K562 (cell line): ENCODE measurements around the gene SULT1B1.

ENCODE experiments used
- C11orf30 ChIP-seq: fragments of 450-650 bp; IDR thresholded peaks from 2 replicates; pipeline ENCODE4 v1.6.1; 2016; ENCODE audit warnings: low read depth, mild to moderate bottlenecking
- CBX1 ChIP-seq: sonication (generic); IDR thresholded peaks from 2 replicates; pipeline ENCODE4 v1.6.1; 2016; ENCODE audit warnings: antibody characterized with exemption, low read depth, mild to moderate bottlenecking
- ELF4 ChIP-seq: fragments of 450-650 bp; formaldehyde crosslinking; IDR thresholded peaks from 2 replicates; pipeline ENCODE4 v1.4.0; 2022; ENCODE audit warnings: missing genetic modification characterization
- MAZ ChIP-seq, 2 experiments: fragments of 450-650 bp in 1 of 2; sonication (generic) in 1 of 2; formaldehyde crosslinking; IDR thresholded peaks in 1 of 2; conservative IDR thresholded peaks in 1 of 2; 2 replicates each; pipeline versions ENCODE4 v1.4.0 to v1.5.0; 2020; ENCODE audit warnings: mild to moderate bottlenecking in 1 of 2, missing genetic modification reagents in 1 of 2
- PKNOX1 ChIP-seq: fragments of 450-650 bp; IDR thresholded peaks from 2 replicates; pipeline ENCODE4 v1.6.1; 2016
- POLR2A ChIP-seq: fragments of 450-650 bp; conservative IDR thresholded peaks from 2 replicates; pipeline ENCODE4 v1.6.1; 2016
- RBBP5 ChIP-seq: fragments of 200-600 bp; sonication (generic); IDR thresholded peaks from 2 replicates; pipeline ENCODE4 v1.6.1; 2012; ENCODE audit warnings: borderline replicate concordance, mild to moderate bottlenecking, low read length, control low read depth, inconsistent platforms; ENCODE audit not compliant: insufficient read depth, poor library complexity, severe bottlenecking
- REST ChIP-seq, 2 experiments: fragments of 450-650 bp; formaldehyde crosslinking in 1 of 2; IDR thresholded peaks; 2 replicates each; pipeline versions ENCODE4 v1.4.0 to v1.6.1; 2014 to 2020; ENCODE audit warnings: mild to moderate bottlenecking in 2 of 2, borderline replicate concordance in 1 of 2, low read depth in 1 of 2
- SAP30 ChIP-seq: fragments of 200-600 bp; sonication (generic); IDR thresholded peaks from 2 replicates; pipeline ENCODE4 v1.6.1; 2012; ENCODE audit warnings: borderline replicate concordance, low read depth, mild to moderate bottlenecking, moderate library complexity, low read length, control low read depth, inconsistent platforms; ENCODE audit not compliant: insufficient read depth, poor library complexity, severe bottlenecking
- SP1 ChIP-seq: sonication (generic); formaldehyde crosslinking; IDR thresholded peaks from 2 replicates; pipeline ENCODE4 v1.8.1; 2022; ENCODE audit warnings: mild to moderate bottlenecking, missing genetic modification reagents
- ZNF398 ChIP-seq: fragments of 250-450 bp; sonication (Bioruptor Pico); IDR thresholded peaks from 2 replicates; pipeline ENCODE4 v1.8.0; 2021; ENCODE audit warnings: moderate library complexity, mild to moderate bottlenecking, inconsistent platforms

GRCh38 chr4:69717778-69718177 is 42.6 kb downstream of the SULT1B1 start:
- TF ChIP-seq REST (IDR thresholded peaks at IDR 0.05; ENCODE audit: borderline replicate concordance), result no peak
- no peak for TF ChIP-seq REST (CRISPR knock-in tag; IDR thresholded peaks at IDR 0.05; ENCODE audit: low read depth)
- TF ChIP-seq C11orf30, result no peak
- TF ChIP-seq ZNF398 (CRISPR knock-in tag), result no peak
- no peak for TF ChIP-seq RBBP5
- TF ChIP-seq POLR2A, result no peak
- TF ChIP-seq ELF4, result no peak
- no peak for TF ChIP-seq SAP30
- no peak for TF ChIP-seq CBX1
- TF ChIP-seq MAZ (CRISPR knock-in tag; conservative IDR thresholded peaks at IDR 0.05 in 1 of 2, IDR thresholded peaks at IDR 0.05 in 1 of 2), result no peak
- TF ChIP-seq PKNOX1, result no peak
- no peak for TF ChIP-seq SP1 (CRISPR knock-in tag)
